ENCODE measurements around the gene MYLK. TPM values are rescaled to one million over a fixed set of nuclear protein-coding genes. Genes with fewer than 3 reads are reported as not detected.
"Not testable (repeated sequence)": the region's sequence is repeated elsewhere in the genome, so short reads cannot be mapped to it uniquely, and the experiment has no call there.

The MYLK gene
- total and polyA plus RNA-seq, 9 of the 15 experiments (the other 6 are each of a cell fraction or from before 2014, with no cell fraction given) = 0.11 to 0.53 (median 0.18) TPM; not detected in 2

DNA sequence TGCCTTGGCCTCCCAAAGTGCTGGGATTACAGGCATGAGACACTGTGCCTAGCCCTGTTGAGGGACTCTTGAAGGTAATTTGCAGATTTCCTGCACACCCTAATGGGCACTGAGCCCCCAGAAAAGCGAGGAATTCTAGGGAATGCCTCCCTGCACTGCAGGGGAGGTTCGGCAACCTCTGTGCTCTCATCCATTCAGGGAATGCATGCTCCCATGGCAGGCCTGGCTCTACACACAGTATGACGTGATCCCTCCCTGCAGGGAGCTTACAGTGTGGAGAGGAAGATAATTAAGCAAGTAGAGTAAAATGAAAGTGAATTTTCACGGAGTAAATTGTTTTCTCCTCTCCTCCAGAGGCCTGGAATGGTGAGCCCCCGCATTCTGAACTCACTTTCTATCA lies 166.0 kb downstream of the MYLK start (continued):
- TF ChIP-seq, protein P1, sequence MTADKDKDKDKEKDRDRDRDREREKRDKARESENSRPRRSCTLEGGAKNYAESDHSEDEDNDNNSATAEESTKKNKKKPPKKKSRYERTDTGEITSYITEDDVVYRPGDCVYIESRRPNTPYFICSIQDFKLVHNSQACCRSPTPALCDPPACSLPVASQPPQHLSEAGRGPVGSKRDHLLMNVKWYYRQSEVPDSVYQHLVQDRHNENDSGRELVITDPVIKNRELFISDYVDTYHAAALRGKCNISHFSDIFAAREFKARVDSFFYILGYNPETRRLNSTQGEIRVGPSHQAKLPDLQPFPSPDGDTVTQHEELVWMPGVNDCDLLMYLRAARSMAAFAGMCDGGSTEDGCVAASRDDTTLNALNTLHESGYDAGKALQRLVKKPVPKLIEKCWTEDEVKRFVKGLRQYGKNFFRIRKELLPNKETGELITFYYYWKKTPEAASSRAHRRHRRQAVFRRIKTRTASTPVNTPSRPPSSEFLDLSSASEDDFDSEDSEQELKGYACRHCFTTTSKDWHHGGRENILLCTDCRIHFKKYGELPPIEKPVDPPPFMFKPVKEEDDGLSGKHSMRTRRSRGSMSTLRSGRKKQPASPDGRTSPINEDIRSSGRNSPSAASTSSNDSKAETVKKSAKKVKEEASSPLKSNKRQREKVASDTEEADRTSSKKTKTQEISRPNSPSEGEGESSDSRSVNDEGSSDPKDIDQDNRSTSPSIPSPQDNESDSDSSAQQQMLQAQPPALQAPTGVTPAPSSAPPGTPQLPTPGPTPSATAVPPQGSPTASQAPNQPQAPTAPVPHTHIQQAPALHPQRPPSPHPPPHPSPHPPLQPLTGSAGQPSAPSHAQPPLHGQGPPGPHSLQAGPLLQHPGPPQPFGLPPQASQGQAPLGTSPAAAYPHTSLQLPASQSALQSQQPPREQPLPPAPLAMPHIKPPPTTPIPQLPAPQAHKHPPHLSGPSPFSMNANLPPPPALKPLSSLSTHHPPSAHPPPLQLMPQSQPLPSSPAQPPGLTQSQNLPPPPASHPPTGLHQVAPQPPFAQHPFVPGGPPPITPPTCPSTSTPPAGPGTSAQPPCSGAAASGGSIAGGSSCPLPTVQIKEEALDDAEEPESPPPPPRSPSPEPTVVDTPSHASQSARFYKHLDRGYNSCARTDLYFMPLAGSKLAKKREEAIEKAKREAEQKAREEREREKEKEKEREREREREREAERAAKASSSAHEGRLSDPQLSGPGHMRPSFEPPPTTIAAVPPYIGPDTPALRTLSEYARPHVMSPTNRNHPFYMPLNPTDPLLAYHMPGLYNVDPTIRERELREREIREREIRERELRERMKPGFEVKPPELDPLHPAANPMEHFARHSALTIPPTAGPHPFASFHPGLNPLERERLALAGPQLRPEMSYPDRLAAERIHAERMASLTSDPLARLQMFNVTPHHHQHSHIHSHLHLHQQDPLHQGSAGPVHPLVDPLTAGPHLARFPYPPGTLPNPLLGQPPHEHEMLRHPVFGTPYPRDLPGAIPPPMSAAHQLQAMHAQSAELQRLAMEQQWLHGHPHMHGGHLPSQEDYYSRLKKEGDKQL (CRISPR knock-in tag; IDR thresholded peaks at IDR 0.05; ENCODE audit: borderline replicate concordance) = no peak
- TF ChIP-seq MCM7 (IDR thresholded peaks at IDR 0.05) = no peak
- no peak for TF ChIP-seq ZFP30 (CRISPR knock-in tag; IDR thresholded peaks at IDR 0.05; ENCODE audit: borderline replicate concordance)
- TF ChIP-seq, protein P2, sequence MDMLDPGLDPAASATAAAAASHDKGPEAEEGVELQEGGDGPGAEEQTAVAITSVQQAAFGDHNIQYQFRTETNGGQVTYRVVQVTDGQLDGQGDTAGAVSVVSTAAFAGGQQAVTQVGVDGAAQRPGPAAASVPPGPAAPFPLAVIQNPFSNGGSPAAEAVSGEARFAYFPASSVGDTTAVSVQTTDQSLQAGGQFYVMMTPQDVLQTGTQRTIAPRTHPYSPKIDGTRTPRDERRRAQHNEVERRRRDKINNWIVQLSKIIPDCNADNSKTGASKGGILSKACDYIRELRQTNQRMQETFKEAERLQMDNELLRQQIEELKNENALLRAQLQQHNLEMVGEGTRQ (CRISPR knock-in tag; IDR thresholded peaks at IDR 0.05) = no peak
- TF ChIP-seq IRF2 (CRISPR knock-in tag; IDR thresholded peaks at IDR 0.05) = no peak
- TF ChIP-seq, protein P3, sequence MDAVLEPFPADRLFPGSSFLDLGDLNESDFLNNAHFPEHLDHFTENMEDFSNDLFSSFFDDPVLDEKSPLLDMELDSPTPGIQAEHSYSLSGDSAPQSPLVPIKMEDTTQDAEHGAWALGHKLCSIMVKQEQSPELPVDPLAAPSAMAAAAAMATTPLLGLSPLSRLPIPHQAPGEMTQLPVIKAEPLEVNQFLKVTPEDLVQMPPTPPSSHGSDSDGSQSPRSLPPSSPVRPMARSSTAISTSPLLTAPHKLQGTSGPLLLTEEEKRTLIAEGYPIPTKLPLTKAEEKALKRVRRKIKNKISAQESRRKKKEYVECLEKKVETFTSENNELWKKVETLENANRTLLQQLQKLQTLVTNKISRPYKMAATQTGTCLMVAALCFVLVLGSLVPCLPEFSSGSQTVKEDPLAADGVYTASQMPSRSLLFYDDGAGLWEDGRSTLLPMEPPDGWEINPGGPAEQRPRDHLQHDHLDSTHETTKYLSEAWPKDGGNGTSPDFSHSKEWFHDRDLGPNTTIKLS (IDR thresholded peaks at IDR 0.05; ENCODE audit: borderline replicate concordance, low read depth) = no peak
- no peak for TF ChIP-seq ZFX (CRISPR knock-in tag; IDR thresholded peaks at IDR 0.05)
- no peak for TF ChIP-seq CHCHD3 (CRISPR knock-in tag; IDR thresholded peaks at IDR 0.05)

DNA sequence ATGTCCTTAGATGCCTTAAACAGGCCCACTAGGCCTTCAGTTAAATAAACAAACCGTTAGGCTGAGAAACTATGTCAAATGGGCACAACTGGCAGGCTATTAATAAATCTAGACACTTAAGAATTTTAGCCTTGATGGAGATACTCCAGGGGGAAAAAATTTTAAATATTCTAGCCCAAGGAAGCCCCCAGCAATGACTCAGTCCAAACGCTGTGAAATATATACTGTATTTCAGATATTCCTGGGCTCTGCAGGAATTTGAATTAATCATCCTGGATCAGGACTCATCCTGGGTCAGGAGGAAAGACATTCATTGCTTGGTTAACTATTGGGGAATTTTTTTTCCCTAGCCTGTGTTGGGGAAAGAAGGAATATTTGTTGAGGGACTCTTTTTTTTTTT lies 166.7 kb downstream of the MYLK start:
- H3K4me3 ChIP-seq; H3K79me2 ChIP-seq (ENCODE audit: control insufficient read depth, insufficient read depth, low read length); H3K27me3 ChIP-seq (ENCODE audit: control insufficient read depth in 2 of 2, insufficient read depth in 2 of 2, low read length in 2 of 2); H3K9me3 ChIP-seq (replicated peaks; ENCODE audit: control insufficient read depth, insufficient read depth, low read depth, low read length); H3K4me2 ChIP-seq (ENCODE audit: insufficient read depth, low read length); H3K27ac ChIP-seq (ENCODE audit: extremely low read depth, low read depth, low read length); H3K9me1 ChIP-seq (ENCODE audit: control insufficient read depth, insufficient read depth, low read length); H3K4me1 ChIP-seq (replicated peaks in 1 of 2; ENCODE audit: control insufficient read depth in 2 of 2, insufficient read depth in 2 of 2, low read length in 2 of 2); FAIRE-seq; BruUV-seq (replicated peaks); DNase-seq (ENCODE audit: extremely low read depth in 1 of 4, low spot score in 3 of 4); ATAC-seq; H3K9ac ChIP-seq (ENCODE audit: insufficient read depth in 1 of 2, low read depth in 2 of 2, low read length in 2 of 2); CTCF ChIA-PET (ENCODE audit: low intra/inter-chr PET ratio); POLR2A ChIA-PET; intact Hi-C loops (cut with micrococcal nuclease); H4K20me1 ChIP-seq (replicated peaks; ENCODE audit: control insufficient read depth, insufficient read depth, low read length); H2AFZ ChIP-seq (ENCODE audit: low read depth, low read length); H3K36me3 ChIP-seq (ENCODE audit: control insufficient read depth, insufficient read depth, low read length): not testable (repeated sequence)
- 8% methylated on average over 1 of the region's 2 CpGs for WGBS (ENCODE audit: insufficient coverage, low coverage, missing lambda C conversion rate)
- in situ Hi-C loops (cut with MboI) = loop anchor here (5.0 kb wide), 1 partner anchor 65 kb away; no protein-coding TSS in a partner anchor

Measured in K562 (cell line).